ENCODE measurements around the gene ANP32B. TPM values are rescaled to one million over a fixed set of nuclear protein-coding genes. Genes with fewer than 3 reads are reported as not detected.

ANP32B gene
- total and polyA plus RNA-seq, 7 donors: 52.8 to 136 (median 70.6) TPM

DNA sequence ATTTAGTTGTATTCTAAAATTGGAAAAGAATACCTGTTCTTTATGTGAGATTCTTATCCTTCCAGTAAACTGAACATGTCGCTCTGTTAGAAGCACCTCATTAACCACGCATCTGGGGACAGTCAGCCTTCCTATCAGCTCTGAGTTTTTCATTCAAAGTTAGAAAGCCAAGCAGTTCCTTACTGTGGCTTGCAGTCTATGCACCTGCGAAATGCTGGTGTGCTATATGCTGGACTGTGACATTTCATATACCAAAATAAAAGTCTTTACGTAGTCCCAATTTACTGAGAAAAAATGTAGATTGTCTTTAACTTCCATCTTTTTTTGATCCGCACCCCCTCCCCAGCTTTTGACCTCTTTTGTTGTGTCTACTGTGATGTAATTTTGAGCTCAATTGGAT is 4.3 kb downstream of the ANP32B start:
- H3K4me1 ChIP-seq: peaks cover 64% of the 10 kb centered on the region
- WGBS, 3 donors: 86 to 93% (median 90%) methylated on average over 5 of the region's 5 CpGs

DNA sequence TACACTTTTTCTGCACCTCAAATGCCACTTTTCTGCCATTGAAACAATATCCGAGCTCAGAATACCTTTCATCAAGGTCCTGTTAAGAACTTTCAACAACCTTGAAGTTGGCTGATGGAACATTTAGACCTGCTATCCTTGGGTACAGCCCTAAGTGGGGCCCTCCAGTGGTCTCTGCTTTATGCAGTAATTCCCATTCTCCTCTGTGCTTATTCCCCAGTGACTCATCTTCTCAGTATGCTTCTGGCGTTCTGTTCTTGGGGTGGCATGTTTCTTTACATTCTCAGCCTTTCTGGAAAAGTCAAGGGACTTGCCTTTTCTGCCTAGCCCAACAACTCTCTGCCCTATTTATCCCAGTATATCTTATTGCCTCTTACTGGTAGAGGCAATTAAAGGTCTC is 7.1 kb downstream of the ANP32B start:
- WGBS, 3 donors: 51 to 71% (median 56%) methylated on average over 2 of the region's 2 CpGs

More for the DNA sequence above, 4.3 kb downstream of the ANP32B start:
- no peaks in the 10 kb centered on the region for H3K36me3 ChIP-seq (ENCODE audit: insufficient read depth in 1 of 2, low read depth in 1 of 2)
- no peaks in the 10 kb centered on the region for H3K27me3 ChIP-seq (ENCODE audit: insufficient read depth in 3 of 3, low read length in 2 of 3)
- TF ChIP-seq, protein P1, sequence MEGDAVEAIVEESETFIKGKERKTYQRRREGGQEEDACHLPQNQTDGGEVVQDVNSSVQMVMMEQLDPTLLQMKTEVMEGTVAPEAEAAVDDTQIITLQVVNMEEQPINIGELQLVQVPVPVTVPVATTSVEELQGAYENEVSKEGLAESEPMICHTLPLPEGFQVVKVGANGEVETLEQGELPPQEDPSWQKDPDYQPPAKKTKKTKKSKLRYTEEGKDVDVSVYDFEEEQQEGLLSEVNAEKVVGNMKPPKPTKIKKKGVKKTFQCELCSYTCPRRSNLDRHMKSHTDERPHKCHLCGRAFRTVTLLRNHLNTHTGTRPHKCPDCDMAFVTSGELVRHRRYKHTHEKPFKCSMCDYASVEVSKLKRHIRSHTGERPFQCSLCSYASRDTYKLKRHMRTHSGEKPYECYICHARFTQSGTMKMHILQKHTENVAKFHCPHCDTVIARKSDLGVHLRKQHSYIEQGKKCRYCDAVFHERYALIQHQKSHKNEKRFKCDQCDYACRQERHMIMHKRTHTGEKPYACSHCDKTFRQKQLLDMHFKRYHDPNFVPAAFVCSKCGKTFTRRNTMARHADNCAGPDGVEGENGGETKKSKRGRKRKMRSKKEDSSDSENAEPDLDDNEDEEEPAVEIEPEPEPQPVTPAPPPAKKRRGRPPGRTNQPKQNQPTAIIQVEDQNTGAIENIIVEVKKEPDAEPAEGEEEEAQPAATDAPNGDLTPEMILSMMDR (IDR thresholded peaks at IDR 0.05): no peak
- no peak for DNase-seq
- intact Hi-C loops (cut with DNase I): loop anchor here in 1 of 2 donors (5.0 kb wide), 1 partner anchor 45 kb away; no protein-coding TSS in a partner anchor
- ATAC-seq: no peak
- no peaks in the 10 kb centered on the region for H3K9me3 ChIP-seq
- no peak overlapping the region for H3K4me3 ChIP-seq
- H3K27ac ChIP-seq: peak overlapping the region; percentile 98

DNA sequence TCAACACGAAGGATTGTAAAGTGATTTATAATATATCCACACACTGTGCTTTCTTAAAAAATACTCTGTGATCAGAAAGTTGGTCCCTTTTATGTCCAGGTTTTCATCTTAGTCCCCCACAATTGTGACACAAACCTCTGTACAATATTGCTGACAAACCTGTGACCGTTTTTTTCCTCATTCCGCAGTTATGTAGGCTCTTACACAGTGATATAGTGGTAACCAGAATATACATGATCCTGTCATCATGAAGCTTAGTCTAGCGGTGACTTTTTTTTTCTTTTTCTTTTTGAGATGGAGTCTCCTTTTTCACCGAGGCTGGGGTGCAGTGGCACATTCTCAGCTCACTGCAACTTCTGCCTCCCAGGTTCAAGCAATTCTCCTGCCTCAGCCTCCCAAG is 8.7 kb downstream of the ANP32B start:
- Histone ChIP-seq H3K9me3 (no peaks in the 10 kb centered on the region), H3K27ac (no peak overlapping the region), H3K27me3 (ENCODE audit: insufficient read depth in 3 of 3, low read length in 2 of 3) (no peaks in the 10 kb centered on the region), H3K4me3 (no peak overlapping the region), H3K36me3 (ENCODE audit: insufficient read depth in 1 of 2, low read depth in 1 of 2) (peaks cover 5 to 26% of the 10 kb centered on the region in 2 donors), H3K4me1 (peaks cover 59% of the 10 kb centered on the region)
- 68 to 80% (median 69%) methylated on average over 5 of the region's 5 CpGs for WGBS, 3 donors
- intact Hi-C loops (cut with DNase I): loop anchor here in 1 of 2 donors (2.0 kb wide), 1 partner anchor 37 kb away; no protein-coding TSS in a partner anchor
- DNase-seq (no peak), ATAC-seq (no peak)
- TF ChIP-seq, protein P1 (IDR thresholded peaks at IDR 0.05): no peak

More for the DNA sequence above, 7.1 kb downstream of the ANP32B start:
- ATAC-seq: no peak
- H3K36me3 ChIP-seq (ENCODE audit: insufficient read depth in 1 of 2, low read depth in 1 of 2): peaks cover 2 to 12% of the 10 kb centered on the region in 2 donors
- DNase-seq: no peak
- intact Hi-C loops (cut with DNase I): no loop called here
- H3K4me1 ChIP-seq: peaks cover 66% of the 10 kb centered on the region
- H3K27ac ChIP-seq: no peak overlapping the region
- H3K27me3 ChIP-seq (ENCODE audit: insufficient read depth in 3 of 3, low read length in 2 of 3): no peaks in the 10 kb centered on the region
- H3K4me3 ChIP-seq: no peak overlapping the region
- TF ChIP-seq, protein P1 (IDR thresholded peaks at IDR 0.05): no peak
- H3K9me3 ChIP-seq: no peaks in the 10 kb centered on the region

DNA sequence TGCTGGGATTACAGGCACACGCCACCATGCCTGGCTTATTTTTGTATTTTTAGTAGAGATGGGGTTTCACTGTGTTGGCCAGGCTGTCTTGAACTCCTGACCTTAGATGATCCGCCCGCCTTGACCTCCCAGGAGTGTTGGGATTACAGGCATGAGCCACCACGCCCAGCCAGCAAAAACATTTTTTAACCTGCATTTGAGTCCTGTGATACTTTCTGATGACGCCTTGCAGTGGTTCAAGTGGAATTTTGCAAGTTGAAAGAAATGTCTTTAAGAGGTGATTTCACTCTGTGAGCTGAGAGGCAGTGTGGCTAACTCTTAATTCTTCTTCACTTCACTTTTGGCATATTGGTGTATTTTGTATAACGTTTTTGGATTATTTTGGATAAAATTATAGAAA is 9.1 kb downstream of the ANP32B start:
- intact Hi-C loops (cut with DNase I): loop anchor here in 1 of 2 donors (2.0 kb wide), 1 partner anchor 37 kb away; no protein-coding TSS in a partner anchor
- H3K4me1 ChIP-seq: peaks cover 59% of the 10 kb centered on the region
- no peak overlapping the region for H3K4me3 ChIP-seq
- H3K9me3 ChIP-seq: no peaks in the 10 kb centered on the region
- no peaks in the 10 kb centered on the region for H3K27me3 ChIP-seq (ENCODE audit: insufficient read depth in 3 of 3, low read length in 2 of 3)
- 67 to 88% (median 78%) methylated on average over 6 of the region's 6 CpGs for WGBS, 3 donors
- DNase-seq (no peak), ATAC-seq (no peak)
- TF ChIP-seq, protein P1 (IDR thresholded peaks at IDR 0.05): no peak
- H3K36me3 ChIP-seq (ENCODE audit: insufficient read depth in 1 of 2, low read depth in 1 of 2): peaks cover 5 to 26% of the 10 kb centered on the region in 2 donors
- no peak overlapping the region for H3K27ac ChIP-seq

DNA sequence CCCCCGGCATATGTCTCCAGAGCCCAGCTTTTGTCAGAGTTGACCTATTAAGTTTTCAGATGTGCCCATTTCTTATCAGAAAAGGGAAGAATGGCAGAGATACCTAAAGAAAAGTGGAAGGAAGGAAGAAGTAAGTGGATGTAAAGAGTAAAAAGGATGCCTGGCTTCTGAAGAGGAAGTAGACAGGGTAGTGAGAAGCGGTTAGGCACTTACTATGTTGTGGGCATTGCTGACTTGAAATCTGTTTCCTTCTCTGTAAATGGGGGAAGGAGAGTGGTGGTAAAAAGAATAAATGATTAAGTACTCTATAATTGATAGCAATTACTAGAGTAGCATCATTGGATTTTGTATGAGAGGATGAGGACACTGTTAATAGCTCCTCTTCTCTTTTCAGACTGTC is 9.9 kb downstream of the ANP32B start:
- TF ChIP-seq, protein P1 (IDR thresholded peaks at IDR 0.05): no peak
- WGBS, 3 donors: 91 to 95% (median 92%) methylated on average over 2 of the region's 2 CpGs
- no peak for DNase-seq
- Histone ChIP-seq H3K27ac (no peak overlapping the region), H3K4me1 (peaks cover 59% of the 10 kb centered on the region), H3K36me3 (ENCODE audit: insufficient read depth in 1 of 2, low read depth in 1 of 2) (peaks cover 5 to 26% of the 10 kb centered on the region in 2 donors), H3K4me3 (no peak overlapping the region), H3K9me3 (no peaks in the 10 kb centered on the region), H3K27me3 (ENCODE audit: insufficient read depth in 3 of 3, low read length in 2 of 3) (no peaks in the 10 kb centered on the region)
- no peak for ATAC-seq
- intact Hi-C loops (cut with DNase I): loop anchor here in 1 of 2 donors (2.0 kb wide), 1 partner anchor 36 kb away; no protein-coding TSS in a partner anchor
